ENCODE data around the gene GABRB1.

The GABRB1 gene

DNA sequence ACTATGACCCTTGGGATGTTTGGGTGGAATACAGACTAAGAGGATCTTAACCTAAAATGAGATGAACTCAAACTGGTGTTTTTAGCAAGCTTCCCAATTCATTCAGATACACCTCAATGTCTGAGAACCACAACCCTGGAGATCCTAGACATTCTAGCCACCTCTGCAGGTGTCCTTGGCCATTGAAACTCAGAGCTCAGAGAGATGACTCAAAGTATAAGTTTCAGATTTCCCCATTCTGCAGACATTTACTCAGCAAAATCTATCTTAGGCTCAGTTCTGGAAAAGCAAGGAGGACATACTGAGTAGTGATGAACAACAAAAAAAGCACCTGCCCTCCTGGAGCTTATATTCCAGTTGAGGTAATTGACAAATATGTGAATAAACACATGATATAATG is 384.4 kb downstream of the GABRB1 start:
- no peaks in the 10 kb centered on the region for H3K27me3 ChIP-seq
- TF ChIP-seq, protein P1, sequence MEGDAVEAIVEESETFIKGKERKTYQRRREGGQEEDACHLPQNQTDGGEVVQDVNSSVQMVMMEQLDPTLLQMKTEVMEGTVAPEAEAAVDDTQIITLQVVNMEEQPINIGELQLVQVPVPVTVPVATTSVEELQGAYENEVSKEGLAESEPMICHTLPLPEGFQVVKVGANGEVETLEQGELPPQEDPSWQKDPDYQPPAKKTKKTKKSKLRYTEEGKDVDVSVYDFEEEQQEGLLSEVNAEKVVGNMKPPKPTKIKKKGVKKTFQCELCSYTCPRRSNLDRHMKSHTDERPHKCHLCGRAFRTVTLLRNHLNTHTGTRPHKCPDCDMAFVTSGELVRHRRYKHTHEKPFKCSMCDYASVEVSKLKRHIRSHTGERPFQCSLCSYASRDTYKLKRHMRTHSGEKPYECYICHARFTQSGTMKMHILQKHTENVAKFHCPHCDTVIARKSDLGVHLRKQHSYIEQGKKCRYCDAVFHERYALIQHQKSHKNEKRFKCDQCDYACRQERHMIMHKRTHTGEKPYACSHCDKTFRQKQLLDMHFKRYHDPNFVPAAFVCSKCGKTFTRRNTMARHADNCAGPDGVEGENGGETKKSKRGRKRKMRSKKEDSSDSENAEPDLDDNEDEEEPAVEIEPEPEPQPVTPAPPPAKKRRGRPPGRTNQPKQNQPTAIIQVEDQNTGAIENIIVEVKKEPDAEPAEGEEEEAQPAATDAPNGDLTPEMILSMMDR (IDR thresholded peaks at IDR 0.05) = no peak
- H3K9me3 ChIP-seq = no peaks in the 10 kb centered on the region
- no peaks in the 10 kb centered on the region for H3K4me1 ChIP-seq (ENCODE audit: control insufficient read depth in 1 of 2, insufficient read depth in 1 of 2, low read depth in 1 of 2, low read length in 1 of 2)
- H3K27ac ChIP-seq = no peak overlapping the region
- no peaks in the 10 kb centered on the region for H3K36me3 ChIP-seq
- no peak overlapping the region for H3K4me3 ChIP-seq (ENCODE audit: low read depth in 1 of 2, low read length in 1 of 2)

DNA sequence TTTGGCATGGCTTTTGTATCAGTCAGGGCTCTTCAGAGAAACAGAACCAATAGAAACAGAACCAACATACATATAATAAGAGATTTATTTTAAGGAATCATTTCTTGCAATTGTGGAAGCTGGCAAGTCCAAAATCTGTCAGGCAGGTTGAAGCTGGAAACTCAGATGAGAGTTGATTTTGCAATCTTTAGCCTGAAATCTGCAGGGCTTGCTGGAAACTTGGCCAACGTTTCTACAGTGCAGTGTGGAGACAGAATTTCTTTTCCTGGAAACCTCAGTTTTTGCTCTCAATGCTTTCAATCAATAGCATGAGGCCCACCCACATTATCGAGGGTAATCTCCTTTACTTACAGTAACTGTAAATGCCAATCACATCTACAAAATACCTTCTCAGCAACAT is 386.8 kb downstream of the GABRB1 start:
- no peaks in the 10 kb centered on the region for H3K36me3 ChIP-seq
- H3K9me3 ChIP-seq = no peaks in the 10 kb centered on the region
- H3K27ac ChIP-seq = no peak overlapping the region
- no peaks in the 10 kb centered on the region for H3K4me1 ChIP-seq (ENCODE audit: control insufficient read depth in 1 of 2, insufficient read depth in 1 of 2, low read depth in 1 of 2, low read length in 1 of 2)
- no peaks in the 10 kb centered on the region for H3K27me3 ChIP-seq
- TF ChIP-seq, protein P1 (IDR thresholded peaks at IDR 0.05) = no peak
- H3K4me3 ChIP-seq (ENCODE audit: low read depth in 1 of 2, low read length in 1 of 2) = no peak overlapping the region

DNA sequence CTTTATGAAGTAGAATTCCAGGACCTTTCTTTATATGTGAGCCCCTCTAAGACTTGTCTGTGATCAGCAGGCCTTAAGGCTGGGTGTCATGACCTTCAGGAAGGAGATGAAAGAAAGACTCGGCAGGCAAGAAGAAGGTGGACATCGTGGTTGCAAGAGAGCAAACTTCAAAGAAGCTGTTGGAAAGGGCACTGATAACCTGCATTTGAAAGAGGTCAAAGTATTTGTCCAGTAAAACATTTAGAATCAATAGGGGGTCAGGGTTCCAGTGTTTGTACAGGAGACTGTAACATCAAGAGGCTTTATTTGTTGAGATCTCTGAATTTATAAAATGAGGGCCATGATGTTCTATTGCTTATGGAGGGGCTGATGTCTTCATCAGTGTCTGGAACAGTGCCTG is 387.9 kb downstream of the GABRB1 start:
- no peak overlapping the region for H3K27ac ChIP-seq
- H3K4me1 ChIP-seq (ENCODE audit: control insufficient read depth in 1 of 2, insufficient read depth in 1 of 2, low read depth in 1 of 2, low read length in 1 of 2) = no peaks in the 10 kb centered on the region
- TF ChIP-seq, protein P1 (IDR thresholded peaks at IDR 0.05) = no peak
- no peaks in the 10 kb centered on the region for H3K9me3 ChIP-seq
- H3K36me3 ChIP-seq = no peaks in the 10 kb centered on the region
- H3K4me3 ChIP-seq (ENCODE audit: low read depth in 1 of 2, low read length in 1 of 2) = no peak overlapping the region
- no peaks in the 10 kb centered on the region for H3K27me3 ChIP-seq

DNA sequence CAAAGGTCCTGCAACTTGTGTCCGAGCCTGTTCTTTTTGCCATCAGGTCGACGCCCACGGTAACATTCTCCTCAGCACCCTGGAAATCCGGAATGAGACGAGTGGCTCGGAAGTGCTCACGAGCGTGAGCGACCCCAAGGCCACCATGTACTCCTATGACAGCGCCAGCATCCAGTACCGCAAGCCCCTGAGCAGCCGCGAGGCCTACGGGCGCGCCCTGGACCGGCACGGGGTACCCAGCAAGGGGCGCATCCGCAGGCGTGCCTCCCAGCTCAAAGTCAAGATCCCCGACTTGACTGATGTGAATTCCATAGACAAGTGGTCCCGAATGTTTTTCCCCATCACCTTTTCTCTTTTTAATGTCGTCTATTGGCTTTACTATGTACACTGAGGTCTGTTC is 394.3 kb downstream of the GABRB1 start:
- Histone ChIP-seq H3K27ac (no peak overlapping the region), H3K4me3 (ENCODE audit: low read depth in 1 of 2, low read length in 1 of 2) (no peak overlapping the region), H3K4me1 (ENCODE audit: control insufficient read depth in 1 of 2, insufficient read depth in 1 of 2, low read depth in 1 of 2, low read length in 1 of 2) (no peaks in the 10 kb centered on the region), H3K27me3 (no peaks in the 10 kb centered on the region), H3K9me3 (no peaks in the 10 kb centered on the region), H3K36me3 (no peaks in the 10 kb centered on the region)
- TF ChIP-seq, protein P1 (IDR thresholded peaks at IDR 0.05) = no peak

DNA sequence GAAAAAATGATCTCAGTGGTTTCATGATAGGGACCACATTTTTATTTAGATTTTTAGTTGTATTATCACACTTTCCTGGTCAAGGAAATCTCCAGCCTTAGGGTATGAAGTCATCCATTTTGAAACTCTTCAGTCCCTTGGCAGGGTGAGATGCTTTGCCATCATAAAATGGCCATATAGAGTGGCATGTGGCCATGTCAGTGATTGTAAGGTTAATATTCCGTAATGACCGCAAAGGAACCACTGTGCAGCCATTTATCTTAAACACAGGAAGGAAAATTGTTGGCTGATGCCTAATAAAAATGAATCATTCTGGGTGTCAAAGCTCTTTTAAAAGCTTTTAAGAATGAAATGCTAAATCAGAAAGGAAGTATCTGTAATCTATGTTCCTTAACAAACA is 396.6 kb downstream of the GABRB1 start:
- no peak overlapping the region for H3K27ac ChIP-seq
- H3K36me3 ChIP-seq = no peaks in the 10 kb centered on the region
- TF ChIP-seq, protein P1 (IDR thresholded peaks at IDR 0.05) = no peak
- H3K9me3 ChIP-seq = no peaks in the 10 kb centered on the region
- no peak overlapping the region for H3K4me3 ChIP-seq (ENCODE audit: low read depth in 1 of 2, low read length in 1 of 2)
- no peaks in the 10 kb centered on the region for H3K4me1 ChIP-seq (ENCODE audit: control insufficient read depth in 1 of 2, insufficient read depth in 1 of 2, low read depth in 1 of 2, low read length in 1 of 2)
- H3K27me3 ChIP-seq = no peaks in the 10 kb centered on the region

DNA sequence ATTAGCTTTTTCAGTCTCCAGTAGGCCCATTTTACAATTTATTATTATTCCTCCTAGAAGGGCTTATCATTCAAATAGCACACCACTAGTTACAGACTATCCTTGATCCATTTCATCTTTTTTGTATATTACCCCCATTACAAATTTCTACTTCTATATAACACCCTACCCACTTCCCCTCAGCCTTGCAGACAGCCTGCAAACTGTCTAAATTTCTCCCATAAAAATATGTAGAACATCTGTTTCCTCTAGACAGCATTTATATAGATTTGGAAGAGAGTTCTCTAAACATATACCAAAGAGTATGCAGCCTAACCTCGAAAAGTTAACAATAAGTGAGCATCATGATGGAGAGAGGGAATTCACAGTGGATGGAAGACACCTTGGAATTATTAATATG is 401.4 kb downstream of the GABRB1 start:
- TF ChIP-seq, protein P1 (IDR thresholded peaks at IDR 0.05) = no peak
- no peaks in the 10 kb centered on the region for H3K36me3 ChIP-seq
- no peak overlapping the region for H3K27ac ChIP-seq
- no peaks in the 10 kb centered on the region for H3K9me3 ChIP-seq
- H3K4me3 ChIP-seq (ENCODE audit: low read depth in 1 of 2, low read length in 1 of 2) = no peak overlapping the region
- H3K4me1 ChIP-seq (ENCODE audit: control insufficient read depth in 1 of 2, insufficient read depth in 1 of 2, low read depth in 1 of 2, low read length in 1 of 2) = no peaks in the 10 kb centered on the region
- H3K27me3 ChIP-seq = no peaks in the 10 kb centered on the region

All from neutrophil (primary cell).